ENCODE measurements around the gene SERINC3.

DNA sequence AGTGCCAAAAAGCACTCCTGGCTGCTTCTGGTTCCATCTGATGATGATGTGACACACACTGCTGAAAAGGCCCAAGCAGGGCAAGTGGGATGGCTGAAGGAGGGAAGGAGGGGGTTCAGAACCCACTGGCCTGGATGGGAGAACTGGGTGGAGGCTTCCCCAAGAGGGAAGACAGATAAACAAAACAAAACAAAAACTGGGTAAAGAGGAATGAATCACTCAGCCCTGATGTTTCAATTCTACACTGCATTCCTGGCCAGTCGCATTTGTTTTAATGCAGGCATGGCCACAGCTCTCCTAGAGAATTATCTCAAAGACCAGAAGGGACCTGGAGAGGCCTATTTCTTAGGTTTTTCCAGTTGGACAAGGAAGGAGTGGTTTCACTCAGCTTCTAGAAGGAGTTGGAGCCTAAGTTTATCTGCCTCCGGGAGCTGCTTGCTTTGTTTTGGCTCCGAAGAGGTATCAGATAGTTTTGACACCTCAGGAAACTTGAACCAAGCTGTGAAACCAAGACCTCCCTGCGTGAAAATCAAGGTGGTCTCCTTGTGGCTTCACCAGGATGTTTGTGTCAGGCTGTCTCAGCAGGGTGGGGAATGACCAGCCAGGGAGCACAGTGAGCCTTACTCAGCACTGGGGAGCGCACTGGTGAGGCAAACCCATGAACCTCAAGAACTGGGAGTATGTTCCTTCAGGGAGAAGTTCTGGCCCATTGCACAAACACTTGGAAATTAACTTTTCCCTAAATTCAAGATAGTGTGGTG lies 30.1 kb downstream of the SERINC3 start:
- TF ChIP-seq YY1 (IDR thresholded peaks at IDR 0.05; ENCODE audit: insufficient read depth, insufficient read length) (no peak), SUZ12 (IDR thresholded peaks at IDR 0.05; ENCODE audit: extremely low read depth, insufficient read depth, insufficient read length) (no peak), ZNF274 (IDR thresholded peaks at IDR 0.05; ENCODE audit: low read depth, low read length) (no peak)
